Heart left ventricle (tissue), 16 donors: ENCODE results near the gene PPP1R9A. TPM values are rescaled to one million over a fixed set of nuclear protein-coding genes. Genes with fewer than 3 reads are reported as not detected.

Source experiments
- ATAC-seq, 4 donors: fragments of 200-7000 bp; cut with Tn5 transposase; one replicate each; pipeline ENCODE4 v1.9.1; 2020 to 2022; ENCODE audit warnings: moderate library complexity in 4 of 4, mild to moderate bottlenecking in 3 of 4, moderate number of reproducible peaks in 1 of 4
- DNase-seq, 5 donors: peaks; one replicate each; pipeline ENCODE4 v3.0.0-alpha.2; 2020
- H3K27ac ChIP-seq, 12 donors: fragments of 200-600 bp; sonication (generic) in 4 of 12; one replicate each; pipeline versions ENCODE4 v1.5.0 to v1.8.0; 2016 to 2022; ENCODE audit warnings: mild to moderate bottlenecking in 2 of 12
- H3K27me3 ChIP-seq, 9 donors: fragments of 200-600 bp; sonication (generic) in 2 of 9; one replicate each; pipeline versions ENCODE4 v1.5.1 to v1.8.0; 2016 to 2022; ENCODE audit warnings: mild to moderate bottlenecking in 3 of 9
- H3K36me3 ChIP-seq, 9 donors: fragments of 200-600 bp; sonication (generic) in 2 of 9; one replicate each; pipeline versions ENCODE4 v1.5.0 to v1.8.0; 2018 to 2022; ENCODE audit warnings: mild to moderate bottlenecking in 2 of 9
- H3K4me1 ChIP-seq, 12 donors: fragments of 200-600 bp; sonication (generic) in 4 of 12; one replicate each; pipeline versions ENCODE4 v1.5.0 to v1.8.0; 2016 to 2022; ENCODE audit warnings: mild to moderate bottlenecking in 3 of 12
- H3K4me3 ChIP-seq, 12 donors: fragments of 200-600 bp; sonication (generic) in 4 of 12; one replicate each; pipeline versions ENCODE4 v1.5.0 to v1.8.0; 2017 to 2022; ENCODE audit warnings: mild to moderate bottlenecking in 9 of 12, moderate library complexity in 4 of 12
- H3K9me3 ChIP-seq, 12 donors: fragments of 200-600 bp; sonication (generic) in 4 of 12; one replicate each; pipeline versions ENCODE4 v1.5.0 to v1.8.0; 2016 to 2022; ENCODE audit warnings: mild to moderate bottlenecking in 1 of 12
- CTCF ChIP-seq, 12 donors: fragments of 200-600 bp; sonication (generic) in 4 of 12; IDR thresholded peaks; one replicate each; pipeline versions ENCODE4 v1.5.0 to v1.8.0; 2018 to 2022; ENCODE audit warnings: antibody characterized with exemption in 12 of 12, mild to moderate bottlenecking in 5 of 12
- POLR2A ChIP-seq, 2 donors: fragments of 450-650 bp; IDR thresholded peaks; one replicate each; pipeline ENCODE4 v1.6.1; 2017; ENCODE audit warnings: antibody characterized with exemption in 2 of 2, mild to moderate bottlenecking in 2 of 2, moderate library complexity in 2 of 2
- WGBS, 4 donors: extraction: QIAGEN DNeasy Blood & Tissue Kit in 2 of 4; methylation state at CpG; one replicate each; pipeline versions ENCODE4 v1.1.5 to v1.1.7; 2013 to 2018; 5-methylcytosine and 5-hydroxymethylcytosine counted together
- intact Hi-C, 10 donors: fragments of 100-400 bp; cut with DNase I; formaldehyde crosslinking; loops; one replicate each; pipeline versions ENCODE4 v1.11.1 to v1.14.2; 2022
- polyA plus RNA-seq, 2 donors: library from polyadenylated mRNA; stranded (reverse); fragments of 200-250 nt; gene quantifications; one replicate each; pipeline ENCODE4 v1.2.3, GENCODE V29; 2013
- total RNA-seq, 9 donors: library from RNA; depleted of rRNA in 2 of 9; stranded (reverse); fragments of >200 nt in 2 of 9; fragmentation: NEBNext Ultra II Directional in 3 of 9; extraction: Animal tissue kit (Norgen Biotek cat#: 25700) in 3 of 9; gene quantifications; one replicate each; pipeline versions ENCODE4 v1.1.0 to v1.2.4, GENCODE V29; 2016 to 2023
- donor health status: ischemic (EF 13 %, LVEDD 7.1; RV severe dilation, severe dysfunction).
- donor health status: healthy with polysubstance abuse.
- donor health status: DM: no; HTN: yes; CAD: no.
- donor health status: DM: no; HTN: no; CAD: no.
- donor health status: ischemic (EF 25% LVEDD 6.9; RV normal size, moderate dysfunction).
- donor health status: ischemic (EF 25% LVEDD 5.7; RV mildly dilated, moderate dysfunction).
- donor health status: healthy.
- donor health status: DM: yes; HTN: yes; CAD: no.
- donor health status: ischemic (EF 35%, LVEDD 5.7; RV mildly dilated, moderate dysfunction).
- donor health status: nonischemic (EF 11% LVEDD 7.7; RV severe dilation, severe dysfunction).
- donor health status: DM: yes; HTN: yes; CAD: no.
- donor health status: PGD.
- donor health status: ischemic (EF 29% LVEDD 5.4; RV normal size, mild dysfunction).
- donor health status: nonischemic (EF 23%, LVEDD 6.1; RV moderate dilation, normal function).

Gene PPP1R9A
- total and polyA plus RNA-seq, 11 donors = 3.6 to 42.8 (median 30.0) TPM

- TF ChIP-seq CTCF (IDR thresholded peaks at IDR 0.05) (no peak), POLR2A (IDR thresholded peaks at IDR 0.05) (no peak)
- ATAC-seq (no peak), DNase-seq (no peak)
- Histone ChIP-seq H3K9me3 (peaks cover 0 to under 1% (median 0%) of the 10 kb centered on the region in 12 donors), H3K36me3 (no peaks in the 10 kb centered on the region), H3K4me1 (peaks cover 0 to 6% (median 4%) of the 10 kb centered on the region in 12 donors), H3K4me3 (no peak overlapping the region), H3K27ac (no peak overlapping the region), H3K27me3 (no peaks in the 10 kb centered on the region)
- intact Hi-C loops = no loop called here
- WGBS, 4 donors = 90 to 100% (median 95%) methylated on average over 1 of the region's 1 CpG
These were observed 23.8 kb upstream of the PPP1R9A start for GRCh38 chr7:94883616-94884015.

DNA sequence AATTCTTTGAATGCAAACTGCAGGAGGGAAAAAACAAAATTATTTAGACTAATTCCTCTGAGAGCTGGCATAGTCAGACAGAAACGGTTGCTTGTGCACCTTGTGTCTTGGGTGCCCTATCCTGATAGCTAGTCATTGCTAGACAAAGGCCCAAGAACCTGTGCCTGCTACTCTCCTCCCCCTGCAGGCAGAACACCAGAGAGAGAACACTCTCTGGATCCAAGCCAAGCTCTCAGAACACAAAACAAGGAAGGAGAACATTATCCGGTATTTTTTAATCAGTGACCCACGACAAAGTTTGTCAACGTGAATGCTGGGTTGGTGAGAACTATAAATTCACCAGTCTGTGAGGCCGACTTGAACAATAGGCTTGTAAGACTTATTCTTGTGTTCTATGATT lies 18.8 kb upstream of the PPP1R9A start:
- H3K4me3 ChIP-seq = no peak overlapping the region

GRCh38 chr7:94888995-94889523 lies 18.3 kb upstream of the PPP1R9A start:
- no peak for DNase-seq
- H3K9me3 ChIP-seq = no peaks in the 10 kb centered on the region
- no peak overlapping the region for H3K4me3 ChIP-seq
- ATAC-seq = peak in 2 of 4 donors; percentile 7 to 18
- H3K36me3 ChIP-seq = no peaks in the 10 kb centered on the region
- WGBS, 4 donors = 30 to 44% (median 38%) methylated on average over 2 of the region's 2 CpGs
- H3K4me1 ChIP-seq = peaks cover 0 to 16% (median 6%) of the 10 kb centered on the region in 12 donors
- TF ChIP-seq CTCF (IDR thresholded peaks at IDR 0.05) = no peak
- no peak for TF ChIP-seq POLR2A (IDR thresholded peaks at IDR 0.05)
- H3K27me3 ChIP-seq = no peaks in the 10 kb centered on the region
- intact Hi-C loops = no loop called here
- H3K27ac ChIP-seq = peak overlapping the region in 4 of 12 donors; percentile 12 to 44 (median 36)

More for the DNA sequence above, 18.8 kb upstream of the PPP1R9A start:
- peak; percentile 61 to 76 (median 66) for ATAC-seq
- peak in 10 of 12 donors; percentile 18 to 53 (median 32) for TF ChIP-seq CTCF (IDR thresholded peaks at IDR 0.05)
- TF ChIP-seq POLR2A (IDR thresholded peaks at IDR 0.05) = no peak
- WGBS, 4 donors = 14 to 26% (median 18%) methylated on average over 5 of the region's 5 CpGs
- Histone ChIP-seq H3K27me3 (no peaks in the 10 kb centered on the region), H3K4me1 (peaks cover 0 to 16% (median 6%) of the 10 kb centered on the region in 12 donors), H3K27ac (peak overlapping the region in 4 of 12 donors; percentile 12 to 44 (median 36)), H3K36me3 (no peaks in the 10 kb centered on the region), H3K9me3 (no peaks in the 10 kb centered on the region)
- peak in 1 of 5 donors; percentile 40 for DNase-seq
- intact Hi-C loops = no loop called here

- Histone ChIP-seq H3K27me3 (no peaks in the 10 kb centered on the region), H3K4me3 (no peak overlapping the region), H3K27ac (peak overlapping the region in 1 of 12 donors; percentile 44), H3K9me3 (no peaks in the 10 kb centered on the region), H3K36me3 (no peaks in the 10 kb centered on the region), H3K4me1 (peaks cover 0 to 16% (median 6%) of the 10 kb centered on the region in 12 donors)
- WGBS, 4 donors = 63 to 82% (median 72%) methylated on average over 2 of the region's 2 CpGs
- TF ChIP-seq CTCF (IDR thresholded peaks at IDR 0.05) = no peak
- no peak for TF ChIP-seq POLR2A (IDR thresholded peaks at IDR 0.05)
- ATAC-seq = no peak
- intact Hi-C loops = no loop called here
- no peak for DNase-seq
These were observed 17.2 kb upstream of the PPP1R9A start for GRCh38 chr7:94890216-94890615.
